GM18508 (cell line): ENCODE measurements around the gene LRRC36.
"Not testable (repeated sequence)": the region's sequence is repeated elsewhere in the genome, so short reads cannot be mapped to it uniquely, and the experiment has no call there.

Experiments
- ATAC-seq: cut with Tn5 transposase; IDR thresholded peaks from one replicate; pipeline ENCODE4 v1.9.1; 2021; ENCODE audit warnings: moderate number of reproducible peaks; ENCODE audit not compliant: insufficient read depth, unreplicated experiment

The LRRC36 gene

DNA sequence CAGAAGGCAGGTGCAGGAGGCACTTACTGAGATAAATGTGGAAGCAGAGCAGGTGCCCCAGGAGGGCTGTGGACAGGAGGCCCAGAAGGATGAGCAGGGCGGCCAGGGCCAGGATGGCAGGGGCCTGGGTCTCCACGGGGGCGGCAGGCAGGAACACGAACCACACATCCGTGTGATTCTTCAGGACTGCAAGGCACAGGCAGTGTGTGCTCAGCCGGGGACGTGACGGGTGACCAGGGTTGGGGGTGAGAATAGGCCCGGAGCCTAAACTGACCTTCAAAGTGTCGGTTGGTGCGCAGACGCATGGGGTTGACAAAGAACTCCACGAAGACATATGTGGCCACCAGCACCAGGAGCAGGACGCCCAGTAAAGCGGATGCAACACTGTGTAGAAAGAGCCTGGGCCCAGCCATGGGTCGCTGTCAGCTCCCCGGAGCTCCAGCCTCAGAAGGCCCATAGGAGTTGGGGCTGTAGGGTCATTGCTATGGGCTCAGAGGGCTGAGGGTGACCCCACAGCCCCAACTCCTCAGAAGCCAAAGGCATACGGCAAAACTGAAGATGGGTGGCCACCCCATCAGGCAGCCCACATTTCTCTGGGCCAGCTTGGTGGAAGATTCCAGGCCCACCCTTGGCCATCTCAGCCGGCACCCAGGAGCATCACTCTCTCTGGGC lies 72.1 kb downstream of the LRRC36 start:
- no peak for ATAC-seq

GRCh38 chr16:67399218-67399733 lies 72.7 kb downstream of the LRRC36 start:
- ATAC-seq, result no peak

DNA sequence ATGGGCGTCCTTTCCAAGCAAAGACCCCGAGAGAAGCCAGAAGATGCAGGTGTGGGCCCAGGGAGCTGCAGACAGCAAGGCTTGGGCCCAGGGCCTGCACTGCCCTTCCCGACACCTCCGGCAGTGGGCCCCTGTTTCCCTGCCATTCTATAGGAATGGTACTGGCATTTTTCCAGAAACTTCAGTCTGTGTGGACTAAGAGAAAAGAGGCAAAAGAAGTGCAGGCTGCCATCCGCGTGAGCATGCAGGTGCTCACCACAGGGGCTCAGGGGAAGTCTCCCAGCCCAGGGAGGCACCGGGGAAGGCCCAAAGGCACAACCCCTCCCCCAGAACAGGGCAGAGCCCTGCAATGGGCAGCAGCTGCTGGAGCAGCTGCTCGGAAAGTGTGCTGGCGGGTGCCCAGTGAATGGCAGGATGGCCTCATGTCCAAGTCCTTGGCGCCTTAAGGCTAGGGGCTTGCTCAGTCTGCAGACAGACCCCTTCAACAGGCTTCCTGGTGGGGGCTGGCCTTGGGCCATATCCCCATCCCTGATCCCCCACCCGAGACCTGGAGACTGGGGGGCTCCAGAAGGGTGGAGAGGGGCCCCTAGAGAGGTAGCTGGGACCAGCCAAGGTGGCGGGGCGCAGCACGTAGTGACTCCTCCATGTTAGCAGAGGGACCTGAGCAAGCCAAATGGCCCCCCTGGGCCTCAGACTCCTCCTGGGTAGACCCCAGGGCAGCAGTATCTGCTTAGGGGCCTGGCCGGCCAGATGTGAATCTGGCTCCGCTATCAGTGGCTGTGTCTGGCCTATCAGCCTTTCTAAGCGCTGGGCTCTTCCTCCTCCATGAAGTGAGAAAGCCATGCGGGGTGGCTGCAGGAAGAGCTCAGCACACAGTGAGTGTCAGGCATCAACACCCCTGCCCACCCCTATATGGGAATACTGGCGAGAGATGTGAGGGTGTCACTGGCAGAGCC lies 73.4 kb downstream of the LRRC36 start:
- ATAC-seq, result no peak

GRCh38 chr16:67400901-67401300 lies 74.3 kb downstream of the LRRC36 start:
- no peak for ATAC-seq

DNA sequence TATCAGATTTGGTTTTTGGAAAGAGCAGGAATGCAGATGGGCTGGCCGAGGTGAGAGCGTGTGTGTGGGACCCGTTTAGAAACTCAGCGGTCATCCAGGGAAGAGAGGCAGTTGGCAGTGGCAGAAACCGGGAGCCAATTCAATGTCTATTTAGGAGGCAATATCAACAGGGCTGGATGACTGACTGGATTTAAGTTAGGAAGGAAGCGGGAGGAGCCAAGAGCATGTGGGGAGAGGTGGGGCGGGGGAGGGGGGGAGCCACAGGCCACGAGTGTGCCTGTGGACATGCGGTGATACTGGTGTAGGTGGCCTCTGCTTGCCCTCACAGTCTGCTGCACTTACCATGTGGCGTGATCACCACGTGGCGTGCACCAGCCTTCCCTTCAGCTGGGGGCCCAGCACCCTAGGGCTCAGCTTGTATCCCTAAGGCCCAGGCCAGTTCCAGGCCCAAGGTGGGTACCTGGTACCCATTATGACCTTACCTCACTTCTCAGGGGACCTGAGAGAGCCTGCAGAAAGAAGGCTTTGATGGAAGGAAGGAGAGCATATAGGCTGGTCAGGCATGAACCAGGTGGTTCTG lies 77.5 kb downstream of the LRRC36 start:
- no peak for ATAC-seq

GRCh38 chr16:67404740-67405226 lies 78.2 kb downstream of the LRRC36 start:
- ATAC-seq, result no peak

DNA sequence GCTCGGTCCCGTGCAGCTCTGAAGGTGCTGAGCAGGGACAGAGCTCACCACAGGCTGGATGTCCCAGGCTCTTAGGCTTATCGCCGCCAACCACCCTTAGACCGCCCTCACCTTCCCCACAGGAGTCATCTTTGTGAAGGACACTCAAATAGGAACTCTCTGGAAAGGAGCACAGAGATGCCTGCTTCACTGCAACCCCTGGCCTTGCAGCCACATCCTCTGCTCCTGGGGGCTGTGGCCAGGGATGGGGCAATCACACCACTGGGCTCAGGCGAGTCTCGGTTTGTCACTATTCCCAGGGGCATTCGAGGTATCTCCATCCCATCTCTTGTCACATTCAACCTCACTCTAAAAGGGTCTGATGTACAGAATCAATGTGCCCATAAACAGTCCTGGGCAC lies 78.7 kb downstream of the LRRC36 start:
- no peak for ATAC-seq

GRCh38 chr16:67406111-67406971 lies 79.7 kb downstream of the LRRC36 start:
- no peak for ATAC-seq

- ATAC-seq, result no peak
These were observed 80.7 kb downstream of the LRRC36 start for GRCh38 chr16:67407176-67407787.

DNA sequence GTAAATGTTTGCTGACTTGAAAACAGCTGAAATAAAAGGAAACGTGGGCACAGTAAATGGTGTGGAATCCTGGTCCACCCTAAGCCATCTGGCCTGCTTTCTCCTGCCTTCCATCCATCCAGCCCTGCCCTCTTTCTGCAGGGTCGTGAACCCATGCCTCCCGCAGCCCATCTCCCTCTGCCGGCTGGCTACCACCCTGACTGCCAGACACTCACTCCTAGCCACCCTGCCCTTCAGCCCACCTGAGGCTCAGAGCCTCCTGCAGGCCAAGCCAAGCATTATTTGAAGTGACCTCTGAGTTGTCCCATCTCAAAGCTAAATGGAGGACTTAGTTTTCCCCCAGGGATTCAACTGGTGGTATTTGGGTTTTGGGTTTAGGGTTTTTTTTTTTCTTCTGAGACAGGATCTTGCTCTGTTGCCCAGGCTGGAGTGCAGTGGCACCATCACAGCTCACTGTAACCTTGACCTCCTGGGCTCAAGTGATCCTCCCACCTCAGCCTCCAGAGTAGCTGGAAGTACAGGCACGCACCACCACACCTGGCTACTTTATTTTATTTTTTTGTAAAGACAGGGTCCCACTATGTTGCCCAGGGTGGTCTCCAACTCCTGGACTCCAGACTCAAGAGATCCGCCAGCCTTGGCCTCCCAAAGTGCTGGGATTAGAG lies 81.3 kb downstream of the LRRC36 start:
- no peak for ATAC-seq

- no peak for ATAC-seq
These were observed 83.0 kb downstream of the LRRC36 start for GRCh38 chr16:67409631-67410030.

DNA sequence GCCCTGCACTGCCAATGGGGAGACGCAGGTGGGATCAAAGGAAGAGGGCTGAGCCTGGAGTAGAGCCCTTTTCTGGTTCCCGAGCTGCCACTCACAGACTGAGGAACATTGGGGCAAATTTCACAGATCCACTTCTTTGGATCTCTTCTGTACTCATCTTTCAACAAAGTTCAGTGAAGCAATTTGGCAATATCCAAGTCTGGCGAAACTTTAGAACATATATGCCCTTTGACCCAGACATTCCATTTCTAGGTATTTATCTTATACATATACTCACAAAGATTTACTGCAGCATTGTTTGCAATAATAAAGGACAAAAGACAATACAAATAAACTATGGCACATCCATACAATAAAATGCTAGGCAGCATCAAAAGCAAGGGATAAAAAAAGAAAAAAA lies 84.7 kb downstream of the LRRC36 start:
- no peak for ATAC-seq

DNA sequence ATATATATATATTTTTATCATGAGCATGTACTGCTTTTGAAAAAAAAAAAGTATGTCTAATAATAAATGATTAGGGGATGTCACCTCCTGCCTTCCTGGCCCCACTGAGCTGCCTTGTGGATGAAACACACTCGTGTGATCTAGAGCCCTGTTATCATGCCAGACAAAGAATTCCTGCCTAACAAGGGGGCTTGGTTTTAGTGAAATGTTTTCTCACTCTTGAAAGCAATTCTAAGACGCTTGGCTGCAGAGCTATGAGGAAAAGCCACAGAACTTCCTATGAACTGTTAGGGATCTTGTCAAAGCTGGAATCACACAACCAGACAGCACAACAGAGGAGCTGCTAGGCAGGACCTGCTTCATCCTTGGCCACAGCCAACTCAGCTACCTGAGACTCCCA lies 85.7 kb downstream of the LRRC36 start:
- no peak for ATAC-seq

DNA sequence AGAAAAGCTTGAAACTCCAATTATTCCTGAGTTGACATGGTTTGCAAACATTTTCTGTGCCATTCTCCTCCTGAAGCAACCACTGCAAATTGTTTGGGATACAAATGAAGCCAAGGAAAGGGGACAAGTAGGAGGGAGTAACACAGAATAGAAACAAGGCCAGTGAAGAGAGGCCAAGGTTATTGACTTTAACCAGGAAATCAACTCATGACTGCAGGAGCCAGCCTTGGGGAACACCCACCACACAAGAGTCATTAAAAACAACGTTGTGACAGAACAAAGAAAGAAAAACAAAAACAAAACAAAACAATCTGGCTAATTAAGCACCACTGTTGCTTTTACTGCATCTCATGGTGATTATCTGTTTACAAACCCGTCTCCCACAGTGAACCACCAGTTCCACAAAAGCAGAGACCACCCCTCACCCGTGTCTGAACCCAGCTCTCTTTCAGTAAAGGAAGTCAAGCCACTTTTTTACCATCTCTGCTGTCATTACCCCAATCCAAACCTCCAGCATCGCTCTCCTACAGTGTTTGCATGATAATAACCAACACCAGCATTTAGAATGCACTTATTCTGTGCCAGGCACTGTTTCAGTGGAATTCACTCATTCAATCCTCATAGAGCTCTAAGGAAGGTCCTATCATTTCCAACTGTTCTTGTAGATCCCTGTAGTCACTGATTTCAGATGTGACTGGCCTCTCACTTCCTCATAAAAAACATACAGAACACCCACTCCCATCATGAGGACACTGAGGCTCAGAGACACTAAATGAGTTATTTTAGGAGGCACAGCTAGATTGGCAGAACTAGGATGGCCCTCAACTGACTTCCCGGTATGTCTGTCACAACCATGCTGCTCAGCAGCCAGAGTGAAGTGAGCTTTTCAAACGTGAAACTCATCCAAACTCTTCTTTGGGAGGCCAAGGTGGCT lies 87.6 kb downstream of the LRRC36 start:
- ATAC-seq, result no peak

DNA sequence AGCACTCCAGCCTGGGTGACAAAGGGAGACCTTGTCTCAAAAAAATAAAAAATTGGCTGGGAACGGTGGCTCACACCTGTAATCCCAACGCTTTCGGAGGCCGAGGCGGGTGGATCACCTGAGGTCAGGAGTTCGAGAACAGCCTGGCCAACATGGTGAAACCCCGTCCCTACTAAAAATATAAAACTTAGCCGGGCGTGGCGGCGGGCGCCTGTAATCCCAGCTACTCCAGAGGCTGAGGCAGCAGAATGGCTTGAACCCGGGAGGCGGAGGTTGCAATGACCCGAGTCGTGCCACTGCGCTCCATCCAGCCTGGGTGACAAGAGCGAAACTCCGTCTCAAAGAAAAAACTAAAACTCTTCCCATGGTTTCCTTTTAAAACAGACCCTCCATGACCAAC lies 88.8 kb downstream of the LRRC36 start:
- ATAC-seq, result not testable (repeated sequence)

DNA sequence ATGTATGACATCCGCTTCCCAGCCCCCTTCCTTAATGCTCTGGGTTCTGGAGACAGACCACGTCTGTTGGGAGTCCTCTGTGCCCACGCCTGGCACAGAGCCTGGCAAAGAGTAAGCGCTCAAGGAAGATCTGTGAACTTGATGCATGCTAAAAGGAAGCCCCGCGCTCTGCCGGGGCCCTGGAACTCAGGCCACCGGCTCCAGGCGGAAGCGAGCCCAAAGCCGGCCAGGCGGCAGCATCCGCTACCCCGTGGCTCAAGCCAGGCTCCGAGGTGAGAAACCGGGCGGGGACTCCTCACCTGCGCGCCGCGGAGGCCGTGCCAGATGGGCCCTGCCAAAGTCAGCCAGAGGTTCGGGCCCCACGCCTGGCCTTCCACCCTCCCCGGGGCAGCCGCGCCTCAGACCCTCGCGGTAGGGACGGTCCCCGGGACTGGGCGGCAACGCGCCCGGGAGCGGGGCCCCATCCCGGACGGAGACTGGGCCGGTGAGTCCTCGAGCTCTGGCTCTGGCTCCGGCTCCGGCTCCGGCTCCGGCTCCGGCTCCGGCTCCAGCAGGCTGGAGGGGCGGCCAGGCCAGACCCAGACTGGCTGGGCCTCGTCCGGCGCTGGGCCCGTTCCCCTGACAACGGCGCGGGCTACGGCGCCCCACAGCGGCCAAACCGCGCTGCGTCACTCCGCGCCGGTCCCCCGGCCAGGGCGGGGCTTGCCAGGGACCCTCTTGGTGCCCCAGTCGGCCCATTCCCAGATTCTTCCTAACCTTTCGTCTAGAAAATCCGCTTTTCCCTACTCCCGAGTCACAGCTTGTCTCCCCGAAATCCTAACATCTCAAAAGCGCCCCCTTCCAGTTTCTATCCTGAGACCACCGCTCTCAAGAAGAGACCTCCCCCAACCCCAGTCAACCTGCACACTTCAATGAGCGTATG lies 89.5 kb downstream of the LRRC36 start, which contains the start of gene ZDHHC1:
TSS of gene ZDHHC1 (minus strand) at position 606 of the 922 bp plus-strand sequence. CDS start 8,702 bp downstream, outside the sequence.
- ATAC-seq, result no peak
